MM.1S (cell line): Measurements from ENCODE around the gene DQX1.

Source experiments
- DNase-seq: peaks from one replicate; pipeline ENCODE4 v3.0.0-alpha.2; 2015
- H2AFZ ChIP-seq: fragments of 300-600 bp; sonication (generic); 2 replicates; pipeline ENCODE4 v1.6.0; 2016; ENCODE audit warnings: antibody characterized with exemption, low read length
- H3F3A ChIP-seq: fragments of 300-600 bp; sonication (generic); 2 replicates; pipeline ENCODE4 v1.6.1; 2016; ENCODE audit warnings: mild to moderate bottlenecking, antibody characterized with exemption, low read length, moderate library complexity, mixed read lengths; ENCODE audit not compliant: insufficient read depth
- H3K27ac ChIP-seq: fragments of 300-600 bp; sonication (generic); 2 replicates; pipeline ENCODE4 v1.5.1; 2016; ENCODE audit warnings: mild to moderate bottlenecking, low read length
- H3K27me3 ChIP-seq: fragments of 300-600 bp; sonication (generic); replicated peaks from 2 replicates; pipeline ENCODE4 v1.6.0; 2016; ENCODE audit warnings: low read length; ENCODE audit not compliant: insufficient read depth
- H3K36me3 ChIP-seq: fragments of 300-600 bp; sonication (generic); replicated peaks from 2 replicates; pipeline ENCODE4 v1.6.1; 2016; ENCODE audit warnings: mild to moderate bottlenecking, low read length, mixed read lengths; ENCODE audit not compliant: insufficient read depth
- H3K4me1 ChIP-seq: fragments of 300-600 bp; sonication (generic); 2 replicates; pipeline ENCODE4 v1.6.1; 2016; ENCODE audit warnings: low read length, mixed read lengths
- H3K4me2 ChIP-seq: fragments of 300-600 bp; sonication (generic); 2 replicates; pipeline ENCODE4 v1.6.0; 2016; ENCODE audit warnings: low read depth, low read length
- H3K4me3 ChIP-seq: fragments of 300-600 bp; sonication (generic); 2 replicates; pipeline ENCODE4 v1.5.1; 2016; ENCODE audit warnings: low read length, mixed read lengths
- H3K79me2 ChIP-seq: fragments of 300-600 bp; sonication (generic); 2 replicates; pipeline ENCODE4 v1.6.1; 2016; ENCODE audit warnings: mixed run types, low read length, mixed read lengths
- H3K9ac ChIP-seq: fragments of 300-600 bp; sonication (generic); 2 replicates; pipeline ENCODE4 v1.6.1; 2016; ENCODE audit warnings: low read length, mixed read lengths
- H3K9me2 ChIP-seq: fragments of 300-600 bp; sonication (generic); replicated peaks from 2 replicates; pipeline ENCODE4 v1.6.1; 2016; ENCODE audit warnings: mild to moderate bottlenecking, low read length, mixed read lengths; ENCODE audit not compliant: insufficient read depth
- H3K9me3 ChIP-seq: fragments of 300-600 bp; sonication (generic); replicated peaks from 2 replicates; pipeline ENCODE4 v1.6.1; 2016; ENCODE audit warnings: mild to moderate bottlenecking, low read length, mixed read lengths; ENCODE audit not compliant: insufficient read depth
- H4K20me1 ChIP-seq: fragments of 300-600 bp; sonication (generic); 2 replicates; pipeline ENCODE4 v1.6.1; 2016; ENCODE audit warnings: mild to moderate bottlenecking, low read length, moderate library complexity, mixed read lengths; ENCODE audit not compliant: insufficient read depth
- CTCF ChIP-seq: fragments of 300-600 bp; sonication (generic); IDR thresholded peaks from 2 replicates; pipeline ENCODE4 v1.5.1; 2016; ENCODE audit warnings: antibody characterized with exemption, low read length, mixed read lengths
- EZH2 ChIP-seq: fragments of 300-600 bp; sonication (generic); optimal IDR thresholded peaks from 2 replicates; pipeline ENCODE3; 2017; ENCODE audit warnings: low read depth, mild to moderate bottlenecking, antibody characterized with exemption, low read length, mixed read lengths
- EZH2phosphoT487 ChIP-seq: fragments of 300-600 bp; sonication (generic); IDR thresholded peaks from 2 replicates; pipeline ENCODE4 v1.6.1; 2018; ENCODE audit warnings: antibody characterized with exemption, low read length

Gene DQX1

DNA sequence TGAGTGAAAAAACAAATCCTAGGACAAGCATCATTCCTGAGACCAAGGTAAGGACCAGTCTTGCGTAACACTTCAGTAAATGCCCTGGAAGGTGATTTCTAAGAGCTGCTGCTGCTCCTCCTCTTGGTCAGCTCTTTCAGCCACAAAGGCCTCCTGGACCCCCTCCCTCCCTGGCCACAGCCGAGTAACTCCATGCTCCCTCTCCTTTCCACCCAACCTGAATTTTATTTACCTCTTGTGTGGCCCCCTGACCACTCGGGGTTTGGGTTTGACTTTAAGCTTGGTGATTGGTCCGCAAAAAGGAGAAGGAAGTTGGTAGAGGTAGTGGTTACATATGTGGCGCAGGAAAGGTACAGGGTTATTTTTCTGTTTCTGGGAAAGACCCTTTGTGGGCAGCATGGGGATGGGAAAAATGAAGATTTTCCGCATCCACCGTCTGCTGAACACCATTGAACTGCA is 12.9 kb upstream of the DQX1 start:
- no peak overlapping the region for H2AFZ ChIP-seq
- no peaks in the 10 kb centered on the region for H3F3A ChIP-seq
- no peak overlapping the region for H3K27ac ChIP-seq
- H3K4me2 ChIP-seq = no peak overlapping the region
- H3K79me2 ChIP-seq = no peaks in the 10 kb centered on the region
- DNase-seq = no peak
- no peak overlapping the region for H3K9ac ChIP-seq
- no peaks in the 10 kb centered on the region for H4K20me1 ChIP-seq
- H3K9me2 ChIP-seq = no peaks in the 10 kb centered on the region
- TF ChIP-seq EZH2phosphoT487 (no peak), CTCF (no peak), EZH2 (no peak)
- H3K4me1 ChIP-seq = no peaks in the 10 kb centered on the region
- H3K36me3 ChIP-seq = no peaks in the 10 kb centered on the region
- peaks cover 12% of the 10 kb centered on the region; the same call in 1 of the 2 replicates for H3K27me3 ChIP-seq
- H3K4me3 ChIP-seq = no peak overlapping the region
- no peaks in the 10 kb centered on the region for H3K9me3 ChIP-seq

DNA sequence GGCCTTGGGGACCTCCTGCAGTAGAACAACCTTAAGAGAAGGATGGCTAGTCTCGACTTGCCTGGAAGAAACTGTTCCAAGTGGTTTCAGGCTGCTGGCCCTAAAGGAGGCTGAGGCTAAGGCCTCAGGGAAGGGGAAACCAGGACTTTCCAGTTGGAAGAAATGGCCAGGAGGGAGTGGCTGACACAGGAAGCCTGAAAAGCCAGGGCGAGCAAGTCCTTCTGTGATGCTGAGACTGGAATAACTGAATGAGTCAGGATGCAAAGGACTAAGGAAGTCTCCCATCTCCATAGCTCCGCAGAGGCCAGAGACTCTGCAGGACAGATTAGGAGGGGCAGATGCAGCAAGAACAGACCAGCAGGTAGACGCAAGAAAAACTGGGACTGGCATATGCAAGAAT is 11.1 kb upstream of the DQX1 start:
- H4K20me1 ChIP-seq = no peaks in the 10 kb centered on the region
- peaks cover 12% of the 10 kb centered on the region; the same call in 1 of the 2 replicates for H3K27me3 ChIP-seq
- no peak overlapping the region for H3K4me2 ChIP-seq
- no peak overlapping the region for H3K9ac ChIP-seq
- no peaks in the 10 kb centered on the region for H3F3A ChIP-seq
- no peak overlapping the region for H3K4me3 ChIP-seq
- H3K4me1 ChIP-seq = no peaks in the 10 kb centered on the region
- H3K27ac ChIP-seq = no peak overlapping the region
- no peaks in the 10 kb centered on the region for H3K9me2 ChIP-seq
- TF ChIP-seq EZH2 (no peak), EZH2phosphoT487 (no peak), CTCF (no peak)
- no peak for DNase-seq
- no peaks in the 10 kb centered on the region for H3K36me3 ChIP-seq
- H2AFZ ChIP-seq = no peak overlapping the region
- H3K9me3 ChIP-seq = no peaks in the 10 kb centered on the region
- H3K79me2 ChIP-seq = no peaks in the 10 kb centered on the region

DNA sequence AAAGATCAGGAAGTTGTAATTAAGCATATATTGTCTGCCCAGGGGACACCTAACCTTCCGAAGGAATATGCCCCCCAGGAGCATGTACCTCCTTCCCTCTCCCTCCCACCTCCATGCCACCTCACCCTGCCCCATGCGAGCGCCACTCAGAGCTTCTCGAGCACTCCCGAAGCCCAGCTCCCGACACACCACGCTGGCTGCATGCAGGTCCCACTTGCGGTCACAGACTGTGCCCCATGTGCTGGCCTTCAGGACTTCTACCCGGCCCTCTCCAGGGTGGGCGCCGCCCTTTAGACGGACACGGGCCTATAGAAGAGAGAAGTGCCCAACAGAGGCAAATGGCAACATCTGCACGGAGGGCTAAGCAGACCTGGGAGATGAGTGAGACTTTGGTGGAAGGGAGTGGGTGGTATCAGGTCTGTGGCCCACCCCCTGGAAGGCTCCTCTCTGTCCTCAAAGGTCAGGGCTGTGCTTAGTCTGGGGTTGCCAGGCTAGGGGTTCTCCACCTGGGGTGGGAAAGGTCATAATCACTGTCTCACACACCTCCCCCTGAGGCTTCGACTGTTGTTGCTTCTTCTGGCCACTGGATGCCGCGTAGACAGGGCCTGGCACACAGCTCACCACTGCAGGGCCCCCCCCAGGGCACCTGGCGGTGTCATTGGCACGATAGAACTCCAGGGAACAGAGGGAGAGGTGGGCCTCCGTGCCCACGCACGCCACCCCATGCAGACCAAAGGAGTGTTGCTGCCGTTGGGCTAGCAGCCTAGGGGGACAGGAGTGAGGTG is 10.3 kb upstream of the DQX1 start:
- Histone ChIP-seq H3K4me3 (no peak overlapping the region), H3K4me1 (no peaks in the 10 kb centered on the region), H2AFZ (no peak overlapping the region), H3K9ac (no peak overlapping the region), H3K4me2 (no peak overlapping the region), H3F3A (no peaks in the 10 kb centered on the region), H3K79me2 (0 out of 2 replicates have a peak, but pooled peaks cover 3% of the 10 kb centered on the region), H3K27ac (no peak overlapping the region), H3K9me3 (no peaks in the 10 kb centered on the region), H4K20me1 (no peaks in the 10 kb centered on the region), H3K9me2 (no peaks in the 10 kb centered on the region), H3K36me3 (no peaks in the 10 kb centered on the region), H3K27me3 (peaks cover 12% of the 10 kb centered on the region; the same call in 1 of the 2 replicates)
- DNase-seq = no peak
- TF ChIP-seq EZH2 = no peak
- TF ChIP-seq EZH2phosphoT487 = no peak
- no peak for TF ChIP-seq CTCF
